VCaP (cell line): ENCODE data around the gene COQ10A.

Experiments
- H3K27ac ChIP-seq: fragments of 450-650 bp; 2 replicates; pipeline ENCODE4 v1.5.1; 2017
- TF ChIP-seq, protein P1 (sequence below): fragments of 450-650 bp; conservative IDR thresholded peaks from 2 replicates; pipeline ENCODE4 v1.5.1; 2017; ENCODE audit warnings: mild to moderate bottlenecking, moderate library complexity

COQ10A gene

DNA sequence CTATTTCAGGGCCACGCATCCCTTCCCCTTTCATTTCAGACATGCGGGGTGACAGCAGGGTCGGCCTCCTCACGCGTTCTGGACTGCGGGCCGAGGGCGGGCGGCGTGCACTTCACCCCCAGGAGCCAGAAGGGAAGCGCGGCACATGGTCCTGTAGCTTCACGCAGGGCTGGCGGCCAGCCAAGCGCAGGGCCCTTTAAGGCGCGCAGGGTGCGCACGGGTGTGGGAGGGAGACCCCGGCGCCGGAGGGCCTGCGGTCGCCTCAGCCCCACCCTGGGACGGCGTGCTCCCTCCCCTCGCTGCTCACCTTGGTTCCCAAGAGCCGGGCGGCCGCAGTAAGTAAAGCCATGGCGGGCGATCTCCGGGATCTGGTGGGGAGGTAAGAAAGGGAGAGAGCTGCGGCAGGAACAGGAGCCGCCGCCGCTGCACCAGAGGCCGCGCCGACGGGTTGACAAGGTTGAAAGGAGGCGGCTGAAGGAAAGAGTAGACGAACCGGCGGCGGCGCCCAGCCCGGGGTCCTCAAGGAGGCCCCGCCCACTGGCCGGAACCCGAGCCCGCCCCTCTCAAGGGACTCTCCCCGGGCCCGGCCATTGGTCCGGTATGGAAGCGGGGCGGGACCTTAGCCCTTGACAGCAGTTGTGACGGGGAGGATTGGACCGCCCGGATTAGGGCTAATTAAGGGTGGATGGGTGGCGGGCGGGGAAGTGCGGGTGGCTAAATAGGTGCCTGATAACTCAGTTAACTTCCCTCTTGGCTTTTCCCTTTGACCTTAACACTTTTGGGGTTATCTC is 33.3 kb downstream of the COQ10A start, which contains the start of gene CS:
TSS of gene CS (minus strand) at position 478 of the 791 bp plus-strand sequence. CDS start at position 349, 129 bp downstream.
- peak within 1 kb of the TSS; percentile 97 for H3K27ac ChIP-seq
- TF ChIP-seq, protein P1, sequence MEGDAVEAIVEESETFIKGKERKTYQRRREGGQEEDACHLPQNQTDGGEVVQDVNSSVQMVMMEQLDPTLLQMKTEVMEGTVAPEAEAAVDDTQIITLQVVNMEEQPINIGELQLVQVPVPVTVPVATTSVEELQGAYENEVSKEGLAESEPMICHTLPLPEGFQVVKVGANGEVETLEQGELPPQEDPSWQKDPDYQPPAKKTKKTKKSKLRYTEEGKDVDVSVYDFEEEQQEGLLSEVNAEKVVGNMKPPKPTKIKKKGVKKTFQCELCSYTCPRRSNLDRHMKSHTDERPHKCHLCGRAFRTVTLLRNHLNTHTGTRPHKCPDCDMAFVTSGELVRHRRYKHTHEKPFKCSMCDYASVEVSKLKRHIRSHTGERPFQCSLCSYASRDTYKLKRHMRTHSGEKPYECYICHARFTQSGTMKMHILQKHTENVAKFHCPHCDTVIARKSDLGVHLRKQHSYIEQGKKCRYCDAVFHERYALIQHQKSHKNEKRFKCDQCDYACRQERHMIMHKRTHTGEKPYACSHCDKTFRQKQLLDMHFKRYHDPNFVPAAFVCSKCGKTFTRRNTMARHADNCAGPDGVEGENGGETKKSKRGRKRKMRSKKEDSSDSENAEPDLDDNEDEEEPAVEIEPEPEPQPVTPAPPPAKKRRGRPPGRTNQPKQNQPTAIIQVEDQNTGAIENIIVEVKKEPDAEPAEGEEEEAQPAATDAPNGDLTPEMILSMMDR, result no peak

DNA sequence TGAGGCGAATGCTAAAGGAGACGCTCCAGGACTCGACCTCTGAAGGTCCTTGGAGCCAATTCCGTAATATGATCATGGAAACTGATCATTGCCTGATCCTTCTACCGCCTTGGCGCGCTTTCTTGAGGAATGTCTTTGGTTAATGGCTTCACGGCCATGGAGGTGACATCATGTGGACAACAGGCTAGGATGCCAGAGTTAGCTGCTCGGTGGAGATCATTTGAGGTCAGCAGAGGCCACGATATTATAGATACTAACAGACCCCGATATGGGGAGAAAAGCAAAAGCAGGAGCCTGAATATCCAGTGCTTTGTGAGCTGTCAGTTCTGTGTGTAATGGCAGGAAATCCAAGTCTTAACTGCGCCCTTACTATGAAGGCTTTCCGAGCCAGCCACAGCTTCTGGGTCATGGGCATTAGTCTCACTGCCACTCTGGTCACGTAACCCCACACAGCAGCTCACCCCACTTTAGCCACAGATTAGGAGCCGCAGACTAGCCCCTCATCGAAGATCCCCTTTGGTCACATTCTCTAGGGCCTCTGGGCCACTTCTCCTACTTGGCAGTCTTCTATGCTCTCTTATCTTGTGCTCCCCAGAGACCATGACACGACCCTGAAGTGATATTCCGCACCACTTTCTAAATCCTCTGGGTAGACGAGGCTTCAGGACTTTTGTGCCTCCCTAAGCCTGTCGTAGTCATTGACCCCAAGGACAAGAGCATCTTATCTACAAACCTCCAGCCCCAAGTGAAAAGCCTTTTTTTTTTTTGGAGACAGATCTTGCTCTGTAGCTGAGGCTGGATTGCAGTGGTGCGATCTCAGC is 34.1 kb downstream of the COQ10A start:
- TF ChIP-seq, protein P1, result no peak

GRCh38 chr12:56304276-56304675 is 37.5 kb downstream of the COQ10A start:
- TF ChIP-seq, protein P1, result no peak
- no peak overlapping the region for H3K27ac ChIP-seq

More for the DNA sequence above, 34.1 kb downstream of the COQ10A start:
- H3K27ac ChIP-seq, result peak overlapping the region; percentile 97

DNA sequence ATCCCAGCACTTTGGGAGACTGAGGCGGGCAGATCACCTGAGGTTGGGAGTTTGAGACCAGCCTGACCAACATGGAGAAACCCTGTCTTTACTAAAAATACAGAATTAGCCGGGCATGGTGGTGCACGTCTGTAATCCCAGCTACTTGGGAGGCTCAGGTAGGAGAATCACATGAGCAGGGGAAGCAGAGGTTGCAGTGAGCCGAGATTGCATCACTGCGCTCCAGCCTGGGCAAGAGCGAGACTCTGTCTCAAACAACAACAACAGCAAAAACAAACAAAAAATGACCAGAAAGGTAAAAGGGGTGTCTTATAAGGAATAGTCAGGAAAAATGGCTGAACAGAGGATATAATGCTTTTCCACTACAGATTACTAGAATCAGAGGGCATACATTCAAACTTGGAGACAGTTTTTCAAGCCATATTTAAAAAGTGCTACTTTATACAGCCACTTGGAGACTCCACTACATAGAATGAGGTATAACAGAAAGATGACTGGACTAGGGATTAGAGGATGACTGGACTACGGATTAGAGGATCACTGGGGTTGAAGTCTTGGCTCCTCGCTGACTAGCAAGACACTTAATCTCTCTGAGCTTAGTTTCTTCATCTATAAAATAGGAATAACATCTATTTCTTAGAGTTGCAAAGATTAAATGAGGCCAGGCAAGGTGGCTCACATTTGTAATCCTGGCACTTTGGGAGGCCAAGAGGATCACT is 38.3 kb downstream of the COQ10A start:
- H3K27ac ChIP-seq, result no peak overlapping the region

GRCh38 chr12:56307221-56307965 is 40.7 kb downstream of the COQ10A start:
- TF ChIP-seq, protein P1, result no peak
- H3K27ac ChIP-seq, result no peak overlapping the region

More for the DNA sequence above, 38.3 kb downstream of the COQ10A start:
- TF ChIP-seq, protein P1, result no peak

DNA sequence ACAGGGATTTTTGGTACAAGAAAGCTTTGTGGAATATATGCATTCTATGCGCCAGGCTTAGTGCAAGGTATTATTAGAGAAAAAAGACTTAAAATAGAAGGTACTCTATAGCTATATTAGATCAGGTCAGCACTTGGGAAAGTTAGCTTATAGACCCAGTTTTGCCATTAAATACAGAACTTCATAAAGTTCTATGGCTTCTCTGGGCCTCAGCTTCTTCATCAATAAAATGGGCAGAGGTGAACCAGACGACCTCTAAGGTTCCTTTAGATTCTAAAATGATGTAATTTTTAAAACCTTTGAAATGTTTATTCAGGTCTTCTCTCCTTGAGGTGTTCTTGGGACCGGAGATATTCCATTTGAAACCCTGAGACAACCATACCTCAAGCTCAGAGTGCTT is 42.0 kb downstream of the COQ10A start:
- TF ChIP-seq, protein P1, result no peak

More for the DNA sequence above, 42.0 kb downstream of the COQ10A start:
- H3K27ac ChIP-seq, result no peak overlapping the region
